NOMO-1 treated with dmso at 0.1 percent for 144 hours (cell line): ENCODE measurements around the gene ARHGAP24.
"Not testable (repeated sequence)": the region's sequence is repeated elsewhere in the genome, so short reads cannot be mapped to it uniquely, and the experiment has no call there.

Experiments used
- DNase-seq: peaks from one replicate; lab custom pipeline; 2025; ENCODE audit not compliant: unreplicated experiment; lab: John Stamatoyannopoulos, UW

The ARHGAP24 gene

DNA sequence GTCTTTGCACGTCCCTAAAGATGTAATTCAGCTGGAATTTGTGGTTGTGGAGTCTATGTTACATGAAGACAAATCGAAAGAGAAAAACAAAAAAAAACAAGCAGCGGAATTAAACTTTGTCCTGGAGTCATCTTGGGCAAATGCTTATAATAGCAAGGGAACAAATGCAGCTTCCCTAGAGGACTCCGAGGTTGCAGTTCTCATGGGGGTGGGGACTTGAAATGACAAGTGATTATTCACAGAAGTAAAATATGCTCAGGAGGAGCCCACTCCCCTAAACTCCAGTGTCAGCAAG, 362.4 kb downstream of the ARHGAP24 start:
- no peak for DNase-seq

DNA sequence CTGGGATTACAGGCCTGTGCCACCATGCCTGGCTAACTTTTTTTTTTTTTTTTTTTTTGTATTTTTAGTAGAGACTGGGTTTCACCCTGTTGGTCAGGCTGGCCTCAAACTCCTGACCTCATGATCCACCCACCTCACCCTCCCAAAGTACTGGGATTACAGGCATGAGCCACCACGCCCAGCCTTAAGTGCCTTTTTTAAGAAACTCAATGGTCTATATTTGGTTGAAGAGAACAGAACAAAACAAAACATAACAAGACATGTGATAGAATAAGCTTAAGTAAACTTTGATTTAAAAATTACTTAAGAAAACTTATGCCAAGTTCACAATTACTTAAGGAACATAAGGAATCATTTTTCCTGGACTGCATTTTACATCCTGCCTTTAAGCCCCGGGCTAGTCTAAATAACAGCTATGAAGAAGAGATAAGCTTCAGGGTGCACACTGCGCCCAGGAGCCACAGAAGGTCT, 365.1 kb downstream of the ARHGAP24 start:
- not testable (repeated sequence) for DNase-seq

DNA sequence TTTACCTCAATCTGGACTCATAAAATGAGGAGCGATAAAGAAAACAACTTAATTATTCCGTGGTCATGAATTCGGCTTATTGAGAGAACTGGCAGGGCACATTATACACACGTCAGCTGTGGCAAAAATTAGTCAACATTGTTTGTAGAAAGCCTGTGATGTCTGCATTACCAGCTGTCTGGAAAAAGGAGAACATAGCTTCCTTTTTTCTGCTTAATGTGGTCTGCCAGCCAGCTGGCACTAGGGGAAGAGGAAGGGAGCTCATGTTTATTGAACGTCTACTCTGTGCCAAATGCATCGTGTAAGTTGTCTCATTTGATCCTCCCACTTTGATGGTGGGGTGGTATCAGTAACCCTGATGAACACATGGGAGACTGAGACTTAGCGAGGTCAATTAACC, 367.6 kb downstream of the ARHGAP24 start:
- peak; percentile 78 for DNase-seq

DNA sequence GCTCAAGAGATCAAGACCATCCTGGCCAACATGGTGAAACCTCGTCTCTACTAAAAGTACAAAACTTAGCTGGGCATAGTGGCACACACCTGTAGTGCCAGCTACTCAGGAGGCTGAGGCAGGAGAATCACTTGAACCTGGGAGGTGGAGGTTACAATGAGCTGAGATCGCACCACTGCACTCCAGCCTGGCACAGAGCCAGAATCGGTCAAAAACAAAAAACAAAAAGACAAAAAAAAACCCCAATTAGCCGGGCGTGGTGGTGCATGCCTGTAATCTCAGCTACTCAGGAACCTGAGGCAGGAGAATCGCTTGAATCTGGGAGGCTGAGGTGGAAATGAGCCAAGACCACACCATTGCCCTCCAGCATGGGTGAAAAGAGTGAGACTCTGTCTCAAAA, 378.8 kb downstream of the ARHGAP24 start:
- not testable (repeated sequence) for DNase-seq

DNA sequence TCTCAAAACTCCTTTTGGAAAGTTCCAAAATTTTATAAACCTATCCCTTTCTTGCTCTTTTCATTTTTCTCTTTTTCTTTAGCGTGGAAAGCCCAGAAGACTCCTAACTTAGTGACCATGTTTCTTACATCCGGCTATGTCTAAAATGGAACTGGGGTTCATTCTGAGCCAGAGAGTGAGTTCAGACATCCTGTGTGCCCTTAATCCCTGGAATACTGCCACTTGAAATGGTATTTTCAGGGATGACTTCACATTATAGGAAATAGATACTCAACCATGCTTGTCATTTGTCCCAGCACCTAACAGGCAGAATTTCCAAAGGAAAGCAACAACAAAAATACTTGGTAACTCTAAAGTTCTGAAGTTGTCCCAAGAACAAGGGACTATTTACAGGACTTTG, 379.6 kb downstream of the ARHGAP24 start:
- no peak for DNase-seq

DNA sequence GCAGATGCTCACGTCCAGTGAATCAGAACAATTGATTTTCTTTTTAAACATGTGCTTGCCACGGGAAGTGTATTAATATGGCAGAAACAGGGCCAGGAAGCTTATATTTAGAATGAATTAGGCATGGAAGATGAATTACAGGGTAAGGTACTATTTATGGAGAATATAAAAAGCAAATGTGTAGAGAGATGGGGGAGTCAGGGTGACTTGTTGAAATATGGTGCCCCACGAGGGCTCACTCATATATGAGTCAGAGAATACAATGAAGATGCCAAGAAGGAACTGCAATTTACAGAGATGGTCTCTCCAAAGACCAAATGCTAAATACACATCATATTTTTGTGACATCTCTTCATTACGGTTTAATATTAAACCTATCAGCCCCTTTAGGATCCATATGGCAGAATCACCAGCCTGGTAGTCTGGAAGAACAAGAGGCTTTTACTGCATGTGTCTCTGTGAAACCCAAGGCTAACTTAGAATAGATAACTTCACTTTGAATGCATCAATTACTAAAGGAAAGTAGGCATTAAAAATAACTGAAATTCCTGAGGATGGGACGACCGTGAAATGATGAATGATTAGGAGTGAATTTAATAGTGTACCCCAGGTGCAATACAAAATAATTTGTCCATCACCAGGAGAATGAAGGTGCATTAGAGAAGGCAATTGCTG, 385.3 kb downstream of the ARHGAP24 start:
- no peak for DNase-seq

DNA sequence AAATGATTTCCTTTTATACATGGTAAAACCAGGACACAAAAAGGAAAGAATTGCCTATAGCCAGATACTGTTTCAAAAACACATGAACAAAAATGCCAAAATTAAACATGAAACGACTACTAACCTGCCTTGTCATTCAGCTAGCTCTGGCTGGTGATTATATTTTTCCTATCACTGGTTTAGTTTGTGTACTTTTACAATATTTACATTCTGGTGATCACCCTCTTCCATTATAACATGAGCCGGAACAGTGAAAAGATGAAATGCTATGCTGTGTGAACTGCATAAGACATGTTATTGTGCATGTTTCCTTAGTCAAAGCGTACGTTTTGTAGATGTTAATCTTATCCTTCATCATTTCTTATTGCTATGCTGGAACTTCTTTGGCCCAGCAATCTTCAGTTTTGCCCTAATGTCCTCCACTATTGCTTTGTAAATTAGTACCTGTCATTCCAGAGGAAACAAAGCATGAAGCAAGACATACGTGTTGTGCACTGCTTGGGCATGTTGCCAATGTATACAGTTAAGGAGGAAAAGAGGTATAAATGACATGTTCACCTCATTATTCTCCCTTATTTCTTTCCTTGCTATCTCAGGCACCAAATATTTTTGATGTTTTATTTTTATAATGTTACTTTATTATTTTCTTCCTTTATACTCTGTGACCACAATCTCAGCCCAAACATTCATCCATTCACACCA, 386.3 kb downstream of the ARHGAP24 start:
- DNase-seq, result no peak

DNA sequence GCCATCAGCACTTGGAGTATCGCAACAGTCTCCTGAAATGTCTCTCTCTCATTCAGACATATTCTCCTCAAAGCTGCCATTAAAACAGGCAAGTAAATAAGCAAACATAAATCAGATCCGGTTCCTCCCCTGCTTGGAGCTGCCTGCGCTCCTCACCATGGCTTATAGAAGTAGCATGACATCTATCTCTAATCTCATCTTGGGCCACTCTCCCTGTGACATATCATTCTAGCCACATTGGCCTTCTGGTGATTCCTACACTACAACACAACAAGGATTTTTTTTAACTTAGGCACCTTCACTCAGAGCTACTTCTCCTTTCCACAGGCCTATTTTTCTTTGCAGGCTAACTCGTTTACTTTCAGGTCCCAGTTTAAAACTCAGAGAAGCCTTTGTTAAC, 387.9 kb downstream of the ARHGAP24 start:
- no peak for DNase-seq

DNA sequence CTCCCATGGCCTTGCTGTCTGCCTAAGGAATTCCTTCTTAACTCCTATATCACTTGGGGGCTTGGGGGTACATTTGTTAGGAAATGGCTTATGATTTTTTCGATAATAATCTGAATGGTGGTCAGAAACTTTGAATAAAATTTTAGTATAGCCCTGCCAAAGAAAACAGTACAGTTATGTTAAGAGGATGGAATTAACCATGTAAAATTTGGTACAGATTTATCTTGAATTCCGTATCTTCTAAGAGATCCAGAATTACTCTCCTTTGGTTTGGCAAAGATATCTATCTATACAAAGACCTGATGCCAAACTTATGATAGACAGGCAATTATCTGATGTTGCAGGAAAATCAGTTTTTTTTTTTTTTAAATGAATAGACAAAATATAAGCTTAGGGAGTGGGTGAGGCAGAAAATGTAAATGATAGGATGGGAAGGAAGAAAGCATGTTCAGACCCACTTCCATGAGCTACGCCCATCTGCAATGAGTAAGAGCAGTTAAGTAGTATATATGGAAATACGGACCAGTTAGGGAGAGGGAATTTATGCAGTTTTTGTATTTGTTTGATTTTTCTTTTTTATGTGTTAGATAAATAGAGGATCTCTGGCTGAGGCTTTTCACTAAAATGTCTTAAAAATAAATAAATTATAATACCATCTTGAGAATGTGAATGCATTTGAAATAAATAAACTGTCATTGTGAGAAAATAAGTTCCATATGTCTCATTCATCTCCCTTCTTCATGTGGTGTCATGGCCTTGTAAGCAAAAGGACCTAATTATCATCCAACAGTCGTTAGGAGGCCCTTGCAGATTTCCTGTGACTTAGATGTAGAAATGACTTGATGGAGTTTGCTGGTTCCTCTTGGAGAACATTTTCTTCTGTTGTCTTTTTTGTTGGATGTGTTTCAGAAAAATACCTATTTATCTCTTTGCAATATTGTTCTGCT, 389.6 kb downstream of the ARHGAP24 start:
- DNase-seq, result no peak

DNA sequence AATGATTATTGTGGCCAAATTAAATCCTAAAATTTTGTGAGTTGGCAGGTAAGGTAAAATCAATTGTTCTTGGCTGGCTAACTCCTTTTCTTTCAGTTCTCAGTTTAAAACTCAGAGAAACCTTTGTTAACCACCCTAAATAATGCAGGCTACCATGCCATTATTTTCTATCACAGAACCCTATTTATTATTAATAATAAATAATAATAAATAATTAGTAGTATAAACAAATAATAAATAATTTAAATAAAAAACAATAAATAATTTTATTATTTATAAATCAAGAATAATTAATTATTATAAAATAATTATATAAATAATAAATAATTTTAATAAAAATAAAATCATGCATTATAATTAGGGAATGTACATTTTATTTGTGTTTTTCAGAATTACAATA, 390.3 kb downstream of the ARHGAP24 start:
- no peak for DNase-seq

DNA sequence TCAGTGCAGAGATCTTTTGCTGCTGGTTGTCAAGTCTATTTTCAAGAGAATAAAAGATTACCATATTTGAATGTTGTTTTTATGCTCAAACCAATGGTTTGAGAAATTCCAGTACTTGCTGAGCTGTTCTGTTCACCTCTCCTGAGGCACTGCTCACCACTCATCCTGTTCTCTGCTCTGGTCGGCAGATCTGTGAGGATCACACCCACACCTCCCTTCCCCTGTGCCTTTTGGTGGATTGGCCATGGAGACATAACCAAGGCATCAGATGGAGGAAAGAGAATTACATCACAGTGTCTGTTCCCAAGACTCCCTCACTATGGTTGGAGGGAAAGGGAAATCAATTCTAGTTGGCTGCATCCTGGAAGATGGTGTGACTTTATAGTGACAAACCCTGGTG, 391.6 kb downstream of the ARHGAP24 start:
- no peak for DNase-seq

DNA sequence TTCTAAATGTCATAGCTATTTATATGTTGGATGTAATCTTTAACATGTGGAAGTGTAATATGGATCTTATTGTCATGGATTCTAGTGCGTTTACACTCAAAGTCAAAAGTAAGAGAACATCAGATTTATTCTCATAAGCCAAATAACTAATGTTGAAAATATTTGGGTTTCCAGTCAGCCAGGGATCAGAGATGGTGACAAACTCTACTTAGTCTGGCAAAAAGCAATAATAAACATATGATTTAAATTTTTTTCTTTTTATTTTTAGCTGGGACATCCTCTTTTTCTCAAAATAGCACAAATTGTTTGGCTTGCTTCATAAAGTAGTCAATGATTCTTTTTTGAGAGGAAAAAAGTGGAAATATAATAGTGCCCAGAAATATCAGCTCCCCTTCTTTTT, 392.3 kb downstream of the ARHGAP24 start:
- no peak for DNase-seq

DNA sequence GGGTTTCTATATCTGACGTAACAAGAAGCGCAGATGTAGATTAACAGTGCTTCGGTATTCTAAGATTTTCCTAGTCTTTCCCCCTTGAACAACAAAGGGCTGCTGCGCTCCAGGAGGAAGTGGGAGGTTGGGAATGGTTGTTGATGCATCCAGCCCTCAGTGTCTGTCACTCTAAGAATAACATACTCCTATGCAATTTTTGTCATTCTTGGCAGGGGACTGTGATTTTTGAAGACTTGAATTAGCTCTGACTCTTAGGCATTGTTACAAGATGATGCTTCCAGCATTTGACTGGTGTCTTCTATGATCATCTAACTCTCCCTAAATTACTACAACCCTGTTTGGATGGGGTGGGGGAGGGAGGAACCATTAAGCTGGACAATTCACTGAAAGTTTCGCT, 394.2 kb downstream of the ARHGAP24 start:
- DNase-seq, result no peak

DNA sequence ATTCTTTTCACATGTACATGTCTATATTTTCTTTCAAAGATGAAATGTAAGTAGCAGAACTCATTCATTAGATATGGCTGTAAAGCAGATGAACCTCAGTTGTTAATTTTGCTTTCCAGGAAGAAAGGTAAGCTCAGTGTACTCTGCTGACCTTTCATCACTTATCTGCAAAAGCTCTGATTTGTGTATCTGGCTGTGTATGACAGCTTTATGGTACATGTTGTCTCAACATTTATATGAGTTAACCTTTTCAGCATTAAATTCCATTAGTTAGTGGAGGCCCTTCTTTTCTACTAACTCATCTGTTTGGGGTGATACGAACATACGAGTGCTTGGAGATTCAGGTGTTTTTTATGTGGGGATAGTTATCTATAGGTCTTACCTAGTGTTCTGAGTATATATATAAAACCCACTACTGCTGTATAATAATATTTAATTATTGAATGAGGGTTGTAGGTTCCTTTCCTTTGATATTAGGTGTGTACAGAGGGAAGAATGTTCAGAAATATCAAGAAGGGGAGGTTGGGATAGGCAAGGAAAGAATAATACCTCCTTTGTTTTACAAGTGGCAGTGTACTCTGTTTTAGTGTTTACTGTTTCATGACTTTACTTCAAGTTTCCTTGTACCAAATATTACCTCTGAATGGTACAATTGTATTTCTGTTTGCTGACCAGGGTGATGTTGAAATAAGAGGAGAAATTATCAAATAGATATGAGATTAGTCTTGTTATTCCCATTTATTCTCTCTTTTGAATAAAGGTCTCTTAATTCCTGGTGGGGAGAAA, 395.5 kb downstream of the ARHGAP24 start:
- DNase-seq, result no peak

DNA sequence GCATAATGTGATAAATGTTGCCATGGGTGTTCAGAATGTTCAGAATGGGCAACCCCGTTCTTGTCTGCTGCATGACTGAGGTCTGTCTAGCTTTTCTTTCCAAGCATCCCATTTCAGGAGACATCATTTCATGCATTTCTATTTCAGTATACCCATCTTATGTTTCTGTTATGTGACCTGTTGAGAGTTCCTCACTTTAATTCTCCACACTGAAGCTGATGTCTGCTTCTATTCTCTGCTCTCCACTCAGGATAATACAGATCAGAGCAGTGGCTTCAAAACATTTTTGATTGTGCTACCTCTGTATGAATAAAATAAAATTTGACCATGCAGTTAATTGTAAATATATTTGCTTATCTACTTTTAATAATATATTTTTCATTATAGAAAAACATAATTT, 398.6 kb downstream of the ARHGAP24 start:
- no peak for DNase-seq

DNA sequence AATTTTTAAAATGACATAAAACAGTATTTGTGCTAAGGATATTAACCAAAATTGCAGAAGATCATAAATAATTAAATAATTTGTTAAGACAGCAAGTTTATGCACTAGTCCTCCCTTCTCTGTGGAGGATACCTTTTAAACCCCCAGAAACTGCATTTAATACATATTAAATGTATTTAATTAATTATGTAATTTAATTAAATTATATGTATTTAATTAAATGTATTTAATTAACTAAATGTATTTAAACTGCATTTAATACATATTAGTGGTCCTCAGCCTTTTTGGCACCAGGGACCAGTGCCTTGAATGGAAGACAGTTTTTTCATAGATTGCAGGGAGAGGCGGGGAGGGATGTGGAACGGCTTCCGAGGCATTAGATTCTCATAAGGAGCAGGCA, 404.6 kb downstream of the ARHGAP24 start:
- no peak for DNase-seq

DNA sequence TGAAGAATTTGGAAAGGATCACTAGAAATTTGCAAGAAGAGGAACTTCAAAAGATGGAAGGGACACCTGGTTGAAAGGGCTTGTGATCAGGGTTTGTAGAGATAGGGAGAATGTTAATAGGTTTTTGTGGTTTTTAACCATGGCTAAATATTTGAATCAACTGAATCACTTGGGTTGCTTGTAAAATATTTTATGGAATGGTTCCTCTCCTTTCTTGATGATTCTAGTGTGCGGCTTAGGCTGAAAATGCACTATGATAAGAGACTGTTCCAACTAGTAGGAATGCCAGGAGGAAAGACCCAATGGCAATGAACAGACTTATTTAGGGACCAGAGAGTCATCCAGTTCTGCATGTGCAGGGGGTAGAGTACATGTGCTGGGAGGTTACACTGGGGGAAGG, 408.2 kb downstream of the ARHGAP24 start:
- no peak for DNase-seq

DNA sequence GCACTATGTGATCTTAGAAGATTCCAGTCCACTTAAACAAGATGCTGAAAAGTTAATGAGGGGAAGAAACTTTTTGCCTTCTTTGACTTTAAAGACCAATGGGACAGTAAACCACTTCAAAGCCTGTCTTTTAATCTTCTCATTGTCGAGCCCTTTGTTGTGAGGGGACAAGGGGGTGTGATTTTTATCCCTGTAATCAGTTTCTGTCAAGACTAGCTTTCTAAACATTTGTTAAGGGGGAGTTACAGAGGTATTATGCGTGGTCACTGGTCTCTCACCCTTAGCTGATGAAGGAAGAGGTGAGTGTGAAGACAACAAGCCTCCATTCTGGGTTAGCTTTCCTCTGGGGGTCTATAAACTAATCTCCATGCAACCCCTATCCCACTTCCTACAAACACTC, 409.3 kb downstream of the ARHGAP24 start:
- DNase-seq, result no peak

DNA sequence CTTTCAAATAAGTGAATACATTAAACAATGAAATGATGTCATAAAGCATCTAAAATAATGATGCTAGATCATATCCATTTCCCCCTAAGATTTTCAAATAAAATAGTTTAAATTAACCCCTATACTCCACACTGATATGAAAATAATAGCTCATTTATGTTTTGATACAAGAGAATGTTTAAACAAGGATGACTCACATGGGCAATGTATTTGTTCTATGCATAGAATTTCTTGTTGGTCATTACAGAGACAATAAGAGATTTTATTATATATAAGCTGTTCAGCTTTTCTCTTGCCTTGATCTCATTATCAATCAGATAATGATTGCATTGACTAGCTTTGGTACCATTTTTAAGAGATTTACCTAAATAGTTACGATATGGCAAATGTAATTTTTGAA, 411.7 kb downstream of the ARHGAP24 start:
- no peak for DNase-seq

DNA sequence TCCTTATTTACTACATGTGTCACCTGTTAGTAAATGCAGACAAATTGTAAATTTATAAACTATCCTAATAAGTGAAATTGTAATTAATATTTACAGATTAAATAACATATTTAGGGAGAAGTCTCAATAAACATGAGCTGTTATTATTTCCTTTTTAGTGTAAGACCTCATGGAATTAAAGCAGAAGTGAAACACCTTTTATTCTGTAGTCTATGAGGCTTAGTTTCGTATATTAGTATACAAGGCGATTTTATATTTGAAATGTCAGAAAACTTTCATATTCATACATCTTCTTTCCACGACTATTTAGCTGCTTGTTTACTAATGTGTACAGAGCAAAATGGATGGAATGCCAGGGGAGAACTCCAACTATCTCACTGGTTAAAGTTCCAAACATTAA, 414.4 kb downstream of the ARHGAP24 start:
- no peak for DNase-seq

DNA sequence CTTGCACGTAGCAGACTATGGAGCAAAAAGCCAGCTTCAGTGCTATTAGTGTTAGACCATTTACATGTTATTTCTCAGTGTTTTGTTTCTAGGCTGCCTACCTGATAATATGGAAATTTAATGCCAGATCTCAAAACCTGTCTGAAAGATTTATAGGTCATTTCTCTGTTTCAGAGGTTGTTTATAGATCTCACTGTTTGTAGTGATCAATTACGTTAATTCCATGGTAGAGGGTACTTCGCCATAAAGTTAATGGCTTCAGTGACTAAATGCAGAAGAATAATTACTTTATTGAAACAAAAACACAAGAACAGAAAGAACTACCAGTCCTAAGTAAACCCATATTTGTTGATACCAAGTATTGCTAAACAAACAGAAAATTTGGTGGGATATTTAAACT, 420.8 kb downstream of the ARHGAP24 start:
- DNase-seq, result no peak
